PC-3 (cell line): ENCODE results near the gene CAV1.

Source experiments
- CTCF ChIP-seq: fragments of 300-600 bp; sonication (generic); conservative IDR thresholded peaks from 2 replicates; pipeline ENCODE4 v1.5.1; 2017; ENCODE audit warnings: antibody characterized with exemption, low read depth, mild to moderate bottlenecking, low read length
- EZH2 ChIP-seq: fragments of 300-600 bp; sonication (generic); IDR thresholded peaks from one replicate; pipeline ENCODE4 v1.6.1; 2017; ENCODE audit warnings: antibody characterized with exemption, mild to moderate bottlenecking, low read length; ENCODE audit not compliant: unreplicated experiment
- EZH2phosphoT487 ChIP-seq: fragments of 300-600 bp; sonication (generic); IDR thresholded peaks from 2 replicates; pipeline ENCODE4 v1.6.1; 2018; ENCODE audit warnings: mild to moderate bottlenecking, antibody characterized with exemption, low read length, borderline replicate concordance

- no peak for TF ChIP-seq EZH2
- TF ChIP-seq CTCF = no peak
- no peak for TF ChIP-seq EZH2phosphoT487
Measured at GRCh38 chr7:116548506-116548905, 23.7 kb downstream of the CAV1 start.
